ENCODE data around the gene PRPF40B.

DNA sequence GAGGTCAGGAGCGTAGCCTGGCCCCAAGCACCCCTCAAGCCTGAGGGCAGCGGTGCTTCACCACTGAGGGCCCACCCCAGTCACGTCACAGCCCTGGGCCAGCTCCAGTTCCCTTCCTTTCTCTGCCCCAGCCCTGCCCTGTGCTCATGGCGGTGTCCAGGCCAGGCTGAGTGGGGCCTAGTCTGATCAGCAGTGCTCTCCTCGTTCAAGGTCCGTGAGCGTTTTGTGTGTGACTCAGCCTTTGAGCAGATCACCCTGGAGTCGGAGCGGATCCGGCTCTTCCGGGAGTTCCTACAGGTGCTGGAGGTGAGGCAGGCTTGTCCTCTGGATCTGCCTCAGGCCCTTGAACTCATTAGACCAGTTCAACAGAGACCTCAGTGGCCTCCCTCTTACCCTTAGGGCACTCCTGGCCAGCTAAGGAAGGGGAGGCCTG is 19.0 kb downstream of the PRPF40B start:
- TF ChIP-seq POLR2A (IDR thresholded peaks at IDR 0.05; ENCODE audit: low read length) (no peak), GATA1 (IDR thresholded peaks at IDR 0.05; ENCODE audit: low read depth, low read length) (no peak)
